GM23338 (cell line): ENCODE results near the gene IL1F10. TPM values are rescaled to one million over a fixed set of nuclear protein-coding genes. Genes with fewer than 3 reads are reported as not detected.
A peak's percentile ranks its signal among the peaks of the same experiment; 100 is the strongest.

ENCODE experiments used
- ATAC-seq: fragments of 200-7000 bp; cut with Tn5 transposase; 3 replicates; pipeline ENCODE4 v1.9.1; 2020
- DNase-seq: peaks from one replicate; pipeline ENCODE4 v3.0.0-alpha.2; 2015; ENCODE audit warnings: low spot score
- H2AFZ ChIP-seq: fragments of 200-600 bp; sonication (generic); 2 replicates; pipeline ENCODE4 v1.8.0; 2016; ENCODE audit warnings: antibody characterized with exemption, mild to moderate bottlenecking, moderate library complexity
- H3F3A ChIP-seq: fragments of 200-600 bp; sonication (generic); replicated peaks from 2 replicates; pipeline ENCODE4 v1.8.0; 2017; ENCODE audit warnings: antibody characterized with exemption, mixed run types, low read depth
- H3K27ac ChIP-seq: fragments of 200-600 bp; sonication (generic); 2 replicates; pipeline ENCODE4 v1.6.1; 2016; ENCODE audit warnings: low read depth
- H3K27me3 ChIP-seq: fragments of 200-600 bp; sonication (generic); 2 replicates; pipeline ENCODE4 v1.8.0; 2016; ENCODE audit warnings: mild to moderate bottlenecking, mixed run types, moderate library complexity; ENCODE audit not compliant: insufficient read depth
- H3K36me3 ChIP-seq: fragments of 200-600 bp; sonication (generic); 2 replicates; pipeline ENCODE4 v1.8.0; 2016; ENCODE audit warnings: mild to moderate bottlenecking; ENCODE audit not compliant: insufficient read depth
- H3K4me1 ChIP-seq: fragments of 200-600 bp; sonication (generic); 2 replicates; pipeline ENCODE4 v1.8.0; 2016; ENCODE audit warnings: mild to moderate bottlenecking, moderate library complexity; ENCODE audit not compliant: insufficient read depth
- H3K4me2 ChIP-seq: fragments of 200-600 bp; sonication (generic); 2 replicates; pipeline ENCODE4 v1.7.1; 2017; ENCODE audit warnings: mixed run types
- H3K4me3 ChIP-seq: fragments of 200-600 bp; sonication (generic); 2 replicates; pipeline ENCODE4 v1.6.1; 2016; ENCODE audit warnings: mixed run types
- H3K79me2 ChIP-seq: fragments of 200-600 bp; sonication (generic); replicated peaks from 2 replicates; pipeline ENCODE4 v1.8.0; 2017; ENCODE audit warnings: mild to moderate bottlenecking; ENCODE audit not compliant: insufficient read depth
- H3K9me2 ChIP-seq: fragments of 200-600 bp; sonication (generic); 2 replicates; pipeline ENCODE4 v1.8.0; 2017; ENCODE audit not compliant: insufficient read depth
- H4K20me1 ChIP-seq: fragments of 200-600 bp; sonication (generic); replicated peaks from 2 replicates; pipeline ENCODE4 v1.8.0; 2017; ENCODE audit warnings: mild to moderate bottlenecking; ENCODE audit not compliant: insufficient read depth
- H3K27ac Mint-ChIP-seq: 2 replicates; pipeline ENCODE4 v1.8.0; 2020; ENCODE audit warnings: inconsistent platforms, mild to moderate bottlenecking, moderate library complexity, mixed read lengths
- H3K27me3 Mint-ChIP-seq: 3 replicates; pipeline ENCODE4 v1.8.0; 2022; ENCODE audit warnings: low read depth, mild to moderate bottlenecking, moderate library complexity, mixed read lengths, inconsistent platforms; ENCODE audit not compliant: insufficient read depth, poor library complexity
- H3K36me3 Mint-ChIP-seq: 3 replicates; pipeline ENCODE4 v1.8.0; 2021; ENCODE audit warnings: low read depth, mild to moderate bottlenecking, inconsistent platforms, moderate library complexity, mixed read lengths
- H3K4me1 Mint-ChIP-seq: 3 replicates; pipeline ENCODE4 v1.8.0; 2020; ENCODE audit warnings: mild to moderate bottlenecking, inconsistent platforms, mixed read lengths
- H3K4me3 Mint-ChIP-seq: 3 replicates; pipeline ENCODE4 v1.8.0; 2021; ENCODE audit warnings: moderate library complexity, mild to moderate bottlenecking, inconsistent platforms, mixed read lengths
- H3K9me3 Mint-ChIP-seq: 3 replicates; pipeline ENCODE4 v1.8.0; 2020; ENCODE audit warnings: moderate library complexity, mild to moderate bottlenecking, inconsistent platforms, mixed read lengths
- ETS1 ChIP-seq: IDR thresholded peaks from 2 replicates; pipeline ENCODE4 v1.6.1; 2016; ENCODE audit warnings: antibody characterized with exemption
- EZH2phosphoT487 ChIP-seq: fragments of 200-600 bp; sonication (generic); IDR thresholded peaks from one replicate; pipeline ENCODE4 v1.8.1; 2018; ENCODE audit warnings: antibody characterized with exemption; ENCODE audit not compliant: unreplicated experiment
- JUNB ChIP-seq: IDR thresholded peaks from one replicate; pipeline ENCODE4 v1.6.1; 2016; ENCODE audit warnings: antibody characterized with exemption; ENCODE audit not compliant: unreplicated experiment
- NANOG ChIP-seq: IDR thresholded peaks from 2 replicates; pipeline ENCODE4 v1.6.1; 2016; ENCODE audit warnings: antibody characterized with exemption, borderline replicate concordance
- REST ChIP-seq: IDR thresholded peaks from one replicate; pipeline ENCODE4 v1.6.1; 2018; ENCODE audit warnings: antibody characterized with exemption; ENCODE audit not compliant: unreplicated experiment
- STAT1 ChIP-seq: IDR thresholded peaks from one replicate; pipeline ENCODE4 v1.6.1; 2016; ENCODE audit warnings: antibody characterized with exemption; ENCODE audit not compliant: unreplicated experiment
- ZNF114 ChIP-seq: fragments of 250-450 bp; sonication (Bioruptor Pico); IDR thresholded peaks from 2 replicates; pipeline ENCODE4 v1.5.0; 2020; ENCODE audit warnings: mild to moderate bottlenecking, moderate library complexity
- ZNF331 ChIP-seq: fragments of 250-450 bp; sonication (Bioruptor Pico); IDR thresholded peaks from 2 replicates; pipeline ENCODE4 v1.5.0; 2020; ENCODE audit warnings: low read depth, mild to moderate bottlenecking, moderate library complexity
- ZNF462 ChIP-seq: fragments of 250-450 bp; sonication (Bioruptor Pico); IDR thresholded peaks from 2 replicates; pipeline ENCODE4 v1.5.0; 2020; ENCODE audit warnings: mild to moderate bottlenecking, moderate library complexity
- polyA plus RNA-seq: library from polyadenylated mRNA; unstranded; fragments of >200 nt; fragmentation: Nextera tagmentation; extraction: Ambion mirVana; gene quantifications from 2 replicates; pipeline ENCODE4 v1.2.1, GENCODE V29; 2016
- total RNA-seq: library from RNA; depleted of rRNA; stranded (reverse); fragments of >200 nt; shearing (Covaris generic); gene quantifications from 2 replicates; pipeline ENCODE4 v1.2.3, GENCODE V29; 2014

IL1F10 gene
- total and polyA plus RNA-seq, 2 experiments from 2014 or later = not detected

GRCh38 chr2:113078350-113078839 lies 10.6 kb downstream of the IL1F10 start (continued):
- TF ChIP-seq ZNF462 = no peak
- TF ChIP-seq ZNF331 (CRISPR knock-in tag) = no peak
- no peak for TF ChIP-seq EZH2phosphoT487
- no peak for TF ChIP-seq STAT1
- no peak for TF ChIP-seq NANOG
- TF ChIP-seq REST = no peak

GRCh38 chr2:113079131-113079530 lies 11.4 kb downstream of the IL1F10 start:
- H3K4me2 ChIP-seq = no peak overlapping the region
- H3F3A ChIP-seq = no peaks in the 10 kb centered on the region
- peaks cover 3% of the 10 kb centered on the region for H3K27me3 Mint-ChIP-seq
- no peak overlapping the region for H3K4me3 ChIP-seq
- H3K27ac ChIP-seq = no peak overlapping the region
- H3K27ac Mint-ChIP-seq = no peak overlapping the region
- H3K4me1 ChIP-seq = peaks cover 8% of the 10 kb centered on the region
- no peak for ATAC-seq
- H3K36me3 ChIP-seq = no peaks in the 10 kb centered on the region
- no peaks in the 10 kb centered on the region; the same call in 2 of the 3 replicates for H3K36me3 Mint-ChIP-seq
- H3K9me3 Mint-ChIP-seq = no peaks in the 10 kb centered on the region
- peaks cover 4% of the 10 kb centered on the region; the same call in 2 of the 3 replicates for H3K4me1 Mint-ChIP-seq
- H2AFZ ChIP-seq = no peak overlapping the region
- H3K9me2 ChIP-seq = no peaks in the 10 kb centered on the region
- no peaks in the 10 kb centered on the region for H4K20me1 ChIP-seq
- peak; percentile 20 for DNase-seq
- no peaks in the 10 kb centered on the region for H3K27me3 ChIP-seq
- H3K4me3 Mint-ChIP-seq = no peak overlapping the region
- H3K79me2 ChIP-seq = no peaks in the 10 kb centered on the region
- no peak for TF ChIP-seq ETS1
- TF ChIP-seq JUNB = no peak
- no peak for TF ChIP-seq ZNF331 (CRISPR knock-in tag)
- no peak for TF ChIP-seq ZNF114 (CRISPR knock-in tag)
